ENCODE measurements around the gene CHTF18.
"Not testable (repeated sequence)": the region's sequence is repeated elsewhere in the genome, so short reads cannot be mapped to it uniquely, and the experiment has no call there.

CHTF18 gene

DNA sequence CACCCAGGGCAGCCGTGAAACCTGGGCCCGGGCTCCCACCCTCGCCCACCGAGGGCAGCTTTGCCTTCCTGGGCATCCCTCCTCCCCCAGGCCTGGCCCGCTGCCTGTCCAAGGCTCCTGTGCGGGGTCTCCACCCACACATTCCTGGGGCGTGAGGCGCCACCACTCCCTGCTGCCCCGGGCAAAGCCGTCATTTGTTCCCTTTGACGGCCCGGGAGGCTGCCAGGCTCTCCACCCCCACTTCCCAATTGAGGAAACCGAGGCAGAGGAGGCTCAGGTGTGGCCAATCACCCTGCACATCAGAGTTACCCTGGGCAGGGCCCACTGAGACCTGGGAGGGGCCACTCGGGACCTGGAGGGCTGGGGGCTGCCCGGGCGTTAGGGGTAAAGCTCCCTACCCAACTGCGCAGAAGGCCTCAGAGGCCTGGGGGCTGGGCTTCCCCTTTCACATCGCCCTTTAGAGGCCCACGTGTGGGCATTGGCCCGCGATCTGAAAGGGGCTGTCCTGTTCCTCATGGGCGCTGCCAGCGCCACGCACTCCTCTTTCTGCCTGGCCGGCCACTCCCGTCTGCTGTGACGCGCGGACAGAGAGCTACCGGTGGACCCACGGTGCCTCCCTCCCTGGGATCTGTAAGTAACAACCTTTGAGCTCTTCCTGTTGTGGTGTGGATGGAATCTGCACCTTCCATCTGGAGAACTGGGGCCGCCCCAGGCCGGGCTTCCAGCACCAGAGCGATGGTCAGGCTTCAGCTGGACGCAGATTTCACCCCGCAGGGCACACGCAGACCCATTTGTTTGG, 27.7 kb upstream of the CHTF18 start, which contains the start of gene MSLN:
Gene MSLN (plus strand): TSS at position 190 of the 799 bp plus-strand sequence. CDS start 1,947 bp downstream, outside the sequence.
- no peak for DNase-seq

DNA sequence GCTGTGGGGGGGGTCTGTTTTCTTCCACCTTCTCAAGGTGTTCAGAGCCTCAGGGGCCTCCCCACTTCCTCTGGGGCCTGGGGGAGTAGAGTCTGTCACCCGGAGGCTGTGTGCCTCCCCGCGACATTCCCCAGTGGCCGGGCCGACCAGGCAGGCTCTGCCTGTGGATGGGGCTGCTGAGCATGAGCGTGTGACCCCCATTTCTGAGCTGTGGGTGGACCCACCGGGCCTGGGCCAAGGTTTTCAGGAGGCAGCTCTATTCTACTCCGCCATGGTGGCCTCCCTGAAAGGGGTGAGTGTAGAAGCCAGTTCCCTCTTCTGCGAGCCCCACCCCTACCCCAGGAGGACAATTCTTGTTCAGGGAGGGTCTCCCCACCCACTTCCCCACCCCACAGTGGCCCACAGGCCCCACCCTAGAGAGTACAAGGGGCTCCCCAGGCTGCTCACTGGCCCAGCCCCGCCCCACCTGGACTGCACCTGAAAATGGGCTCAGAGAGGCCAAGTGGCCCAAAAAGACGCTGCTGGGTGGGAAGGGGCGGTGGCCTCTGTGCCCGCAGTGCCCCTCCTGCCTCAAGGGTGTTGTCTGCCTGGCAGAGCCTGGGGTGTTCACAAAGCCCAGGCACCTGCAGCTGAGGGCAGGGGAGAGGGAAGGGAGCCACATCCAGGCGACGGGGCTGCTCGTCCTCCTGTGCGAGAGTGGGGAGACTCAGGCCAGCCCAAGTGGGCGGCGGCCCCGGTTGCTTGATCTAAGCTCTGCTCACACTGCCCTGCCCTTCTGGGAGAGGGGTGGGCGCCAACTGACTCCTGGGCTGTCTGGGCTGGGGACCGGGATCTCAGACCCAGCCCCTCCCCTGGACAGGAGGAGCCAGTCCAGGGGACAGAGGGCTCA, 26.6 kb upstream of the CHTF18 start:
- no peak for DNase-seq

DNA sequence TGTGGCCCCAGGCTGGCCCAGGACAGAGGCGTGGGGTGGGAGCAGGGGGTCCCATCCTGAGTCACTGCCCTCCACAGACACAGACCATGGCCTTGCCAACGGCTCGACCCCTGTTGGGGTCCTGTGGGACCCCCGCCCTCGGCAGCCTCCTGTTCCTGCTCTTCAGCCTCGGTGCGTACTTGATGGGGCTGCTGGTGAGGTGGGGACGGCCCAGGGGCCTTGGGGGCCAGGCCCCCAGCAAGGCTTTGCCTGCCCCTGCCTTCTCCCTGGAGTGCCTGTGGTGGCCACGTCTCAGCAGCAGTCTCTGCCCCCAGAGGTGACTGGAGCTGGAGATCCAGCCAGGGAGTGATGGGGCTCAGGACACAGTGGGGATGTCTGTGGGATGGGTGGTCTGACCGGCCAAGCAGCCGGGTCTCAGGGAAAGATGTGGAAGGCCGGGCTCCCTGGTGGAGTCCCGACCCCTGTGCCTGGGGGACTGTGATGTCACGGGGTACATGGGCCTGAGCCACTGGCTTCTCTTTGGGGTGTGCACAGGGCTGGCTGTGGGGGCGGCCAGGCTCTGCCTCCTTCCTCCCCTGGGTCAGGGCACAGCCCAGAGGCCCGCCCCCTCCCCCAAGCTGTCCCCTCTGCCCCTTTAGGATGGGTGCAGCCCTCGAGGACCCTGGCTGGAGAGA, 25.7 kb upstream of the CHTF18 start:
- no peak for DNase-seq

GRCh38 chr16:763369-764183, 24.8 kb upstream of the CHTF18 start:
- DNase-seq, result no peak

DNA sequence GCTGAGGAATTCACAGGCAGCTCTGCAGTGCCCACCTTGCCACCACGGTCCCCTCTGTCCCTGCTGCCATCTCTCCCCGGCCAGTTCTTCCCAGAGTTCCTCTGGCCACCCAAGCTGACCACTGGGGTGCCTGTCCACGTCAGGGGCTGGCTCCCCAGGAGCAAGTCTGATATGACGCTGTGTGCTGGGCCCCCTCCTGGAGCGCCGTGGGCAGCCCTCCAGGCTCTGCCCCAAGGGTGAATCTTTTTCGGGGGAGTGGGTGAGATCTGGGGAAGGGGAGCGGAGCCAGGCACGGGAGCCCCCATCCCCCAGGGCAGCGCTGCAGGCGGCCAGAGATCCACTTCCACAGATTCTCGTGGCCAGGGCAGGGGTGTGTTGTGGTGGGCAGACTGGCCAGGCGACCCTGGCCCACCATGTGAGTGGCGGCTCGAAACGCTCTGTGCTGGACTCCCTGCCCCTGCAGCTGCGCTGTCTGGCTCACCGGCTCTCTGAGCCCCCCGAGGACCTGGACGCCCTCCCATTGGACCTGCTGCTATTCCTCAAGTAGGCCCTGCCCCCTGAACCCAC, 24.2 kb upstream of the CHTF18 start:
- no peak for DNase-seq

- DNase-seq, result no peak
These were observed 23.5 kb upstream of the CHTF18 start for GRCh38 chr16:764848-765487.

GRCh38 chr16:765488-765865, 22.9 kb upstream of the CHTF18 start:
- no peak for DNase-seq

- no peak for DNase-seq
These were observed 22.2 kb upstream of the CHTF18 start for GRCh38 chr16:766008-766819.

GRCh38 chr16:766820-767640, 21.4 kb upstream of the CHTF18 start:
- DNase-seq, result no peak

DNA sequence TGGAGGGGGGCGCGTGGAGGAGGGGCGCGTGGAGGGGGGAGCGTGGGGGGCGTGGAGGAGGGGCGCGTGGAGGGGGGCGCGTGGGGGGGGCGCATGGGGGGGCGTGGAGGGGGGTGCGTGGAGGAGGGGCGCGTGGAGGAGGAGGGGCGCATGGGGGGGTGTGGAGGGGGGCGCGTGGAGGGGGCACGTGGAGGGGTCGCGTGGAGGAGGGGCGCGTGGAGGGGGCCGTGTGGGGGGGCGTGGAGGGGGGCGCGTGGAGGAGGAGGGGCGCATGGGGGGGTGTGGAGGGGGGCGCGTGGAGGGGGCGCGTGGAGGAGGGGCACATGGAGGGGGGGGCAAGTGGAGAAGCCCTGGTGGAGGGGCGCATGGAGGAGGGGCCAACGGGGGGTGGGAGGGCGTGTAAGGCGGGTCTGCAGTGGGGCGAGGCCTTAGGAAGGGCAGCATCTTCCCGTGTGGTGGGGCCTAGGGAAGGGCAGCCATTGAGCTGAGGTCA, 20.6 kb upstream of the CHTF18 start:
- no peak for DNase-seq

GRCh38 chr16:768428-768827, 20.0 kb upstream of the CHTF18 start:
- no peak for DNase-seq

GRCh38 chr16:769184-769784, 19.1 kb upstream of the CHTF18 start:
- no peak for DNase-seq

DNA sequence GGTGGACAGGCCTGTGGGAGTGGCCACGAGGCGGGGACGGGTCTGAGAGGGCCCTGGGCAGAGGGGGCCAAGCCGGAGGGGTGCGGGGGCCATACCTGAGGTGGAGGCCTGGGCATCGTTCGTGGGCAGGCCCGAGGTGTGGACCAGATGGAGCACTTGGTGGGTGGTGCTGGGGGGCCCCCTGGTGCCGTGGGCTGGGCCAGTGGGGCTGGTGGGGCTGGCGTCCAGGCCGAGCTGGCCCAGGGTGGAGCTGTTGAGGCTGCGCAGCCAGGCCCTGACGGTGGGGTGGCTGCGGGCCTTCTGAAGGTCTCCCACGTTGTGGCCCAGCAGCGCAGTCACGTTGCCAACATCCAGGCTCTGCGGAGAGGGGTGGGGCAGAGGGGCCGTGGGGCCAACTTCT, 18.5 kb upstream of the CHTF18 start:
- no peak for DNase-seq

GRCh38 chr16:770411-770810, 18.0 kb upstream of the CHTF18 start:
- DNase-seq, result no peak

DNA sequence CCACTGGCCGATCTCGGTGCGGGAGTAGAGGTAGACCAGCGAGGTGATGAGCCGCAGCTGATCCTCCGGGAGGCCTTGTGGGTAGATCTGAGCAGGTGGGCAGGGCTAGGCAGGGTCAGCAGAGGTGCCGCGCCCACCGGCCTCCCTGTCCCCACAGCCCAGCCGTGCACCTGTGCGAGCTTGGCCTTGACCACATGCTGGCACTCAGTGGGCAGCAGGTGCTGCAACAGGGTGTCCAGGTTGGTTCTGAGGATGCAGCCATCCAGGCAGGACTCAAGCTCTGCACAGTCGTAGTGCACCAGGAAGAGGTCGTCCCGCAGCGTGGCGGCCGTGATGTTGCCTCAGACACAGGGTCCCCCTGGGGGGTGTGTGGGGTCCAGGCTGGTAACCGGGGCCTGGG, 15.5 kb upstream of the CHTF18 start:
- DNase-seq, result no peak

DNA sequence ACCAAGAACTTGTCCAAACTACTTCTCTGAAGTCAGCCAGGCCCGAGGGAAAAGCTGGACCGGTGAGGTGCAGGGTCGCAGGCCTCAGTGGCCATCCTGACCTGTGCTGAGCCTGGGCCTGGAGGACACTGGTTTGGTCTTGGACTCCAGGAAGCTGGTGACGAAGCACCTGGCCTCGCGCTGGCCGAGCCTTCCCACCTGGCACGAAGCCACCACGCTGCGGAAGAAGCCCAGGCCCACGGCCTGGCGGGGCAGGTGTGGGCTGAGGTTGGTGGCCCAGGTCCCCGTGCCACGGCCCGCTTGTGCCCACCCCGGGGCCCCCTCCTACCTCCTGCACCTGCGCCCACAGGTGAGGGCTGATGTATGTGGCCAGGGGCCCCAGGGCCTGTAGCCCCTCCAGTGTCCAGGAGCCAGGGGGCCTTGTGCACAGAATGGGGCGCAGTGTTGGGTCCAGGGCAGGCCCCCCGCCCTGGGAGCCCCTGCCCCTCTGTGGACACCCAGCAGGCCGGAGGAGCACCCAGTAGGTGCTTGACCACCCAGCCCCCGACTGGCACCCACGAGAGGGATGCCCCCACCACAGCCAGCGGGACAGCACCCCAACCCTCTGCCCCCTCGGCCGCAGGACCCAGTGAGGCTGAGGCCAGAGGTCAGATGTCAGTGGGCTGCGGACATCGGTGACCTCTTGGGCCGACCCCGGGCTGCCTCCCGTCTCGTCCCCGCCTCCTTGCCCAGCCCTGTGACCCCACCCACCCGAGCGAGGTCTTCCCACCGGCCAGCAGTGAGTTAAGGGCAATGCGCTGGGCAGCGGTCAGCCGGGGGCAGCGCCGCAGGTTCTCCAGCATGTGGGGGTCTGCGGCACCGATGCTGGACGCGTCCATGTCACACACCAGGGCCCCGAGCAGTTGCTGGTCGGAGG, 14.1 kb upstream of the CHTF18 start:
- no peak for DNase-seq

GRCh38 chr16:775236-775796, 13.1 kb upstream of the CHTF18 start:
- no peak for DNase-seq

DNA sequence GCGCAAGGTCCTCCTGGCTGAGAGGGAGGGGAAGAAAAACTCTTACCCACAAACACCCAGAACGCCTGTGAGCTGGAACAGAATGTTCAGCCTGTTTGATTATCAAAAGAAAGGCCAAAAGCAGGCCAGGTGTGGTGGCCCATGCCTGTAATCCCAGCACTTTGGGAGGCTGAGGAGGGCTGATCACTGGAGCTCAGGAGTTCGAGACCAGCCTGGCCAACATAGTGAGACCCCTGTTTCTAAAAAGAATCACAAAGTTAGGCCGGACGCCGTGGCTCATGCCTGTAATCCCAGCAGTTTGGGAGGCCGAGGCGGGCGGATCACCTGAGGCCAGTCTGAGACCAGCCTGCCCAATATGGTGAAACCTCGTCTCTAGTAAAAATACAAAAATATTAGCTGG, 12.1 kb upstream of the CHTF18 start:
- not testable (repeated sequence) for DNase-seq

All from NCI-H1436 (cell line).